Left lobe of liver (tissue), 2 donors: ENCODE measurements around the gene XAF1. TPM values are rescaled to one million over a fixed set of nuclear protein-coding genes. Genes with fewer than 3 reads are reported as not detected.
"Not testable (repeated sequence)": the region's sequence is repeated elsewhere in the genome, so short reads cannot be mapped to it uniquely, and the experiment has no call there.

Source experiments
- ATAC-seq: fragments of 200-7000 bp; cut with Tn5 transposase; one replicate; pipeline ENCODE4 v1.9.1; 2020; ENCODE audit warnings: mild to moderate bottlenecking, moderate library complexity
- DNase-seq: peaks from one replicate; pipeline ENCODE4 v3.0.0-alpha.2; 2020; ENCODE audit warnings: low spot score
- total RNA-seq: library from RNA; stranded (reverse); gene quantifications from one replicate; pipeline ENCODE4 v1.2.1, GENCODE V29; 2021
- donor health status: DM: no; HTN: no; CAD: no; lungs with moderate emphysema.
- donor health status: DM: no; HTN: yes; CAD: no.

XAF1 gene
- total RNA-seq, 1 donor from 2014 or later = 27.2 TPM

- DNase-seq = peak; percentile 81
Measured at GRCh38 chr17:6797718-6798351, 42.0 kb downstream of the XAF1 start.

GRCh38 chr17:6799738-6800137 is 43.9 kb downstream of the XAF1 start:
- ATAC-seq = no peak
- no peak for DNase-seq

More at GRCh38 chr17:6797718-6798351, 42.0 kb downstream of the XAF1 start:
- ATAC-seq = peak; percentile 74

- DNase-seq = no peak
- ATAC-seq = no peak
Measured at GRCh38 chr17:6800422-6801027, 44.7 kb downstream of the XAF1 start.

- ATAC-seq = no peak
- DNase-seq = no peak
Measured at GRCh38 chr17:6811510-6811909, 55.7 kb downstream of the XAF1 start.

- ATAC-seq = no peak
- no peak for DNase-seq
Measured at GRCh38 chr17:6812295-6812694, 56.4 kb downstream of the XAF1 start.

- no peak for DNase-seq
- ATAC-seq = no peak
Measured at GRCh38 chr17:6815775-6816174, 59.9 kb downstream of the XAF1 start.

- not testable (repeated sequence) for ATAC-seq
Measured at GRCh38 chr17:6816368-6816767, 60.5 kb downstream of the XAF1 start.

GRCh38 chr17:6818938-6819337 is 63.1 kb downstream of the XAF1 start:
- DNase-seq (no peak), ATAC-seq (no peak)

More at GRCh38 chr17:6816368-6816767, 60.5 kb downstream of the XAF1 start:
- DNase-seq = not testable (repeated sequence)

- peak; percentile 72 for ATAC-seq
- no peak for DNase-seq
Measured at GRCh38 chr17:6823011-6823442, 67.2 kb downstream of the XAF1 start.

Other genes with a start within 250 kb of the XAF1 start
- gene PITPNM3, start 199.5 kb upstream of the XAF1 start, total RNA-seq = 1.8 TPM
- 3.1 TPM for gene KIAA0753, start 115.3 kb upstream of the XAF1 start, total RNA-seq
- gene TXNDC17, start 115.0 kb upstream of the XAF1 start, total RNA-seq = 59.2 TPM
- gene MED31, start 104.4 kb upstream of the XAF1 start, total RNA-seq = 6.5 TPM
- gene C17orf100, start 104.3 kb upstream of the XAF1 start, total RNA-seq = 1.9 TPM
- gene SLC13A5, start 42.7 kb upstream of the XAF1 start, total RNA-seq = 273 TPM
- 0.13 TPM for gene FBXO39, start 20.2 kb downstream of the XAF1 start, total RNA-seq
- not detected for gene TEKT1, start 75.7 kb downstream of the XAF1 start, total RNA-seq
- not detected for gene ALOX12, start 240.0 kb downstream of the XAF1 start, total RNA-seq